GM12878 (cell line): ENCODE results near the gene MYH9. TPM values are rescaled to one million over a fixed set of nuclear protein-coding genes. Genes with fewer than 3 reads are reported as not detected.
A peak's percentile ranks its signal among the peaks of the same experiment; 100 is the strongest.

Source experiments
- ATF2 ChIP-seq: IDR thresholded peaks from 2 replicates; pipeline ENCODE4 v1.6.1; 2012; ENCODE audit warnings: low read length, inconsistent platforms
- BCL3 ChIP-seq: IDR thresholded peaks from 2 replicates; pipeline ENCODE4 v1.6.1; 2011; ENCODE audit warnings: borderline replicate concordance, low read depth, mild to moderate bottlenecking, moderate library complexity, low read length; ENCODE audit not compliant: insufficient read depth, poor library complexity, severe bottlenecking
- BHLHE40 ChIP-seq, 2 experiments: fragments of 450-650 bp in 1 of 2; IDR thresholded peaks; 2 replicates each; pipeline ENCODE4 v1.6.1; 2011 to 2017; ENCODE audit warnings: low read depth in 2 of 2, borderline replicate concordance in 1 of 2, improper control_type of control experiment in 1 of 2, low read length in 1 of 2, mild to moderate bottlenecking in 1 of 2
- CBX3 ChIP-seq: fragments of 200-600 bp; sonication (generic); IDR thresholded peaks from 2 replicates; pipeline ENCODE4 v1.6.1; 2016; ENCODE audit warnings: low read depth, borderline replicate concordance
- CHD4 ChIP-seq: fragments of 200-600 bp; sonication (generic); IDR thresholded peaks from 2 replicates; pipeline ENCODE4 v1.6.1; 2016; ENCODE audit warnings: mild to moderate bottlenecking
- ELK1 ChIP-seq: IDR thresholded peaks from 2 replicates; pipeline ENCODE4 v1.6.1; 2012; ENCODE audit warnings: low read depth, low read length, improper control_type of control experiment
- HSF1 ChIP-seq: fragments of 150-350 bp; IDR thresholded peaks from 2 replicates; pipeline ENCODE4 v1.6.1; 2014; ENCODE audit warnings: mild to moderate bottlenecking, low read depth, low read length
- IRF5 ChIP-seq: fragments of 450-650 bp; IDR thresholded peaks from 2 replicates; pipeline ENCODE4 v1.6.1; 2017; ENCODE audit warnings: borderline replicate concordance
- NR2C2 ChIP-seq: IDR thresholded peaks from 2 replicates; pipeline ENCODE4 v1.6.1; 2011; ENCODE audit warnings: borderline replicate concordance, low read depth; ENCODE audit not compliant: control insufficient read depth, insufficient read length
- RAD21 ChIP-seq: IDR thresholded peaks from 2 replicates; pipeline ENCODE4 v1.6.1; 2011; ENCODE audit warnings: mild to moderate bottlenecking, low read depth, low read length, moderate library complexity; ENCODE audit not compliant: insufficient read depth
- SMAD5 ChIP-seq: IDR thresholded peaks from 2 replicates; pipeline ENCODE4 v1.6.1; 2016; ENCODE audit warnings: antibody characterized with exemption, low read depth
- USF2 ChIP-seq: IDR thresholded peaks from 2 replicates; pipeline ENCODE4 v1.6.1; 2011; ENCODE audit warnings: low read depth, low read length, improper control_type of control experiment, borderline replicate concordance
- ZBTB11 ChIP-seq: fragments of 450-650 bp; formaldehyde crosslinking; IDR thresholded peaks from 2 replicates; pipeline ENCODE4 v1.5.0; 2022; ENCODE audit warnings: mild to moderate bottlenecking, missing genetic modification characterization
- polyA plus RNA-seq, 11 experiments: library from polyadenylated mRNA; depleted of rRNA in 4 of 11; unstranded in 6 of 11; stranded (reverse) in 5 of 11; fragments of >200 nt; fragmentation: Nextera tagmentation in 4 of 11; fragmentation: Illumina TruSeq in 1 of 11; extraction: Ambion mirVana in 4 of 11; extraction: Trizol in 1 of 11; gene quantifications; 1 replicate in 1 of 11; 2 replicates in 10 of 11; pipeline versions ENCODE4 v1.2.1 to v1.2.3, GENCODE V29; 2011 to 2016; ENCODE audit warnings: inconsistent platforms in 2 of 11, missing spikeins in 2 of 11, low read depth in 1 of 11
- total RNA-seq, 4 experiments: library from RNA; depleted of rRNA in 3 of 4; stranded (reverse); fragments of >200 nt in 3 of 4; fragmentation: Illumina TruSeq in 1 of 4; extraction: Trizol in 1 of 4; gene quantifications; 2 replicates each; pipeline versions ENCODE4 v1.2.1 to v1.2.3, GENCODE V29; 2013 to 2021

The MYH9 gene
- total and polyA plus RNA-seq, 10 of the 15 experiments (the other 5 are each of a cell fraction or from before 2014, with no cell fraction given), result 5.1 to 525 (median 145) TPM

GRCh38 chr22:36387959-36388726, at the start of gene MYH9 (continued):
- TF ChIP-seq ZBTB11 (CRISPR knock-in tag) (no peak), CBX3 (no peak), SMAD5 (no peak), NR2C2 (no peak), BHLHE40 (IDR thresholded peaks at IDR 0.05; ENCODE audit: borderline replicate concordance in 1 of 2, low read depth in 2 of 2, low read length in 1 of 2) (no peak), HSF1 (no peak), CHD4 (no peak), ELK1 (peak; percentile 38; the same call in 1 of the 2 replicates), ATF2 (no peak), BCL3 (no peak), USF2 (no peak), RAD21 (no peak), IRF5 (no peak)
